Measurements from ENCODE around the gene TRPM3. TPM values are rescaled to one million over a fixed set of nuclear protein-coding genes. Genes with fewer than 3 reads are reported as not detected.

TRPM3 gene
- total RNA-seq, 1 experiment from 2014 or later = 5.4 TPM

GRCh38 chr9:71136696-71137095, 15.3 kb upstream of the TRPM3 start:
- CTCF ChIA-PET = no interaction called here
- Mint-ChIP-seq H3K4me1 (peaks cover 6% of the 10 kb centered on the region), H3K27ac (no peak overlapping the region), H3K36me3 (no peaks in the 10 kb centered on the region), H3K4me3 (no peak overlapping the region), H3K27me3 (ENCODE audit: low read depth) (no peaks in the 10 kb centered on the region), H3K9me3 (no peaks in the 10 kb centered on the region)
- ATAC-seq (no peak), DNase-seq (ENCODE audit: low spot score) (no peak)
- POLR2A ChIA-PET = no interaction called here
- TF ChIP-seq AFF4 (CRISPR knock-in tag; IDR thresholded peaks at IDR 0.05; ENCODE audit: borderline replicate concordance) (no peak), ZNF416 (CRISPR knock-in tag; IDR thresholded peaks at IDR 0.05) (no peak), CREM (CRISPR knock-in tag; IDR thresholded peaks at IDR 0.05) (no peak), IRF2 (CRISPR knock-in tag; IDR thresholded peaks at IDR 0.05; ENCODE audit: borderline replicate concordance, low read depth) (no peak), AR (CRISPR knock-in tag; IDR thresholded peaks at IDR 0.05) (no peak), SP1 (CRISPR knock-in tag; conservative IDR thresholded peaks at IDR 0.05) (no peak), E2F5 (CRISPR knock-in tag; IDR thresholded peaks at IDR 0.05) (no peak)

GRCh38 chr9:71131145-71131544, 9.7 kb upstream of the TRPM3 start:
- Mint-ChIP-seq H3K4me3 (no peak overlapping the region), H3K27ac (no peak overlapping the region; the same call in 1 of the 2 replicates), H3K27me3 (ENCODE audit: low read depth) (no peaks in the 10 kb centered on the region), H3K4me1 (peaks cover 11% of the 10 kb centered on the region), H3K36me3 (peaks cover 5% of the 10 kb centered on the region), H3K9me3 (peaks cover 6% of the 10 kb centered on the region)
- DNase-seq (ENCODE audit: low spot score) (no peak), ATAC-seq (no peak)
- ChIA-PET POLR2A (no interaction called here), CTCF (interaction anchor here (0.5 kb wide), 1 partner anchor 1133 kb away, joined by 3 read pairs; no protein-coding TSS in a partner anchor)
- TF ChIP-seq ARID4B (CRISPR knock-in tag; IDR thresholded peaks at IDR 0.05; ENCODE audit: borderline replicate concordance) (no peak), ZNF425 (CRISPR knock-in tag; conservative IDR thresholded peaks at IDR 0.05) (no peak), ZNF423 (CRISPR knock-in tag; IDR thresholded peaks at IDR 0.05) (no peak), HMGA2 (CRISPR knock-in tag; IDR thresholded peaks at IDR 0.05) (no peak), FOXJ3 (CRISPR knock-in tag; IDR thresholded peaks at IDR 0.05; ENCODE audit: borderline replicate concordance) (no peak), ZNF121 (CRISPR knock-in tag; IDR thresholded peaks at IDR 0.05) (no peak), NFYB (CRISPR knock-in tag; conservative IDR thresholded peaks at IDR 0.05; ENCODE audit: low read depth) (no peak), ZNF263 (CRISPR knock-in tag; IDR thresholded peaks at IDR 0.05; ENCODE audit: low read depth) (no peak), ZNF317 (CRISPR knock-in tag; IDR thresholded peaks at IDR 0.05; ENCODE audit: borderline replicate concordance, low read depth) (no peak), ZBTB21 (CRISPR knock-in tag; IDR thresholded peaks at IDR 0.05; ENCODE audit: borderline replicate concordance) (no peak), CBFB (CRISPR knock-in tag; IDR thresholded peaks at IDR 0.05; ENCODE audit: low read depth) (no peak), EMX1 (CRISPR knock-in tag; IDR thresholded peaks at IDR 0.05) (no peak), E2F1 (CRISPR knock-in tag; IDR thresholded peaks at IDR 0.05) (no peak), TEAD4 (CRISPR knock-in tag; IDR thresholded peaks at IDR 0.05) (no peak)

Measured in WTC11 (cell line).